SK-N-MC (cell line): ENCODE results near the gene SDR9C7.
"Not testable (repeated sequence)": the region's sequence is repeated elsewhere in the genome, so short reads cannot be mapped to it uniquely, and the experiment has no call there.

ENCODE experiments used
- EZH2 ChIP-seq: fragments of 200-600 bp; sonication (generic); IDR thresholded peaks from one replicate; pipeline ENCODE4 v1.6.1; 2017; ENCODE audit warnings: antibody characterized with exemption
- POLR2AphosphoS5 ChIP-seq: IDR thresholded peaks from 2 replicates; pipeline ENCODE4 v1.6.1; 2012; ENCODE audit warnings: mild to moderate bottlenecking, low read depth, low read length, borderline replicate concordance

DNA sequence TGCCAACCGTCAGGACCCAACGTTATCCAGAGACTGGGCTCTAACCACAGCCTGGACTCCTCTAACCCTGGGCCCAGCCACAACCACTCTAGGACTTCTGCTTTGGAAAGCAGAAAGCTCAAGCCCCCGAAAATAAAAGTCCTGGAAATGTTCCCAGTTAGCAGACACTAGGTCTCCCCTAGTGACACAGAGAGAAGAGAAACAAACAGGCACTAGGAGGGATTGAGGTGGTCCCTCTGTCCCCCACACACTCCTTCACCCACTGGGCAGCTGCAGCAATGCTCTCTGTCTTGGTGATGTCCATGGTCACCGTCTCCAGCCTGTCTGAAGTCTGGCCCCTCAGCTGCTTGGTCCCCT is 6.7 kb upstream of the SDR9C7 start:
- not testable (repeated sequence) for TF ChIP-seq EZH2, POLR2AphosphoS5
